Spleen (tissue), 7 donors: ENCODE data around the gene ADGRV1.

Experiments
- CTCF ChIP-seq, 11 experiments: fragments of 200-600 bp in 7 of 11; fragments of 450-650 bp in 4 of 11; sonication (generic) in 4 of 11; IDR thresholded peaks in 8 of 11; conservative IDR thresholded peaks in 3 of 11; 1 replicate in 7 of 11; 2 replicates in 4 of 11; pipeline versions ENCODE4 v1.4.0 to v1.8.0; 2016 to 2021; ENCODE audit warnings: antibody characterized with exemption in 11 of 11, inconsistent platforms in 4 of 11, mild to moderate bottlenecking in 1 of 11
- POLR2A ChIP-seq, 3 donors: fragments of 450-650 bp; IDR thresholded peaks; one replicate each; pipeline ENCODE4 v1.5.1; 2017; ENCODE audit warnings: antibody characterized with exemption in 3 of 3, mild to moderate bottlenecking in 1 of 3
- POLR2AphosphoS5 ChIP-seq, 3 donors: sonication (generic); formaldehyde crosslinking; IDR thresholded peaks; one replicate each; pipeline ENCODE4 v1.5.1; 2017; ENCODE audit warnings: antibody characterized with exemption in 3 of 3
- donor health status: DM: no; HTN: no; CAD: no; lungs with moderate emphysema.
- donor health status: DM: no; HTN: no; CAD: no.
- donor health status: DM: no; HTN: no; CAD: no.

- no peak for TF ChIP-seq POLR2AphosphoS5 (IDR thresholded peaks at IDR 0.05)
- TF ChIP-seq CTCF (IDR thresholded peaks at IDR 0.05 in 8 of 11, conservative IDR thresholded peaks at IDR 0.05 in 3 of 11) = no peak
- no peak for TF ChIP-seq POLR2A (IDR thresholded peaks at IDR 0.05)
These were observed 533.1 kb downstream of the ADGRV1 start for GRCh38 chr5:91091471-91092234.
